NCI-H187 (cell line): Measurements from ENCODE around the gene AP1G2.
"Not testable (repeated sequence)": the region's sequence is repeated elsewhere in the genome, so short reads cannot be mapped to it uniquely, and the experiment has no call there.

ENCODE experiments used
- DNase-seq, 2 experiments: peaks; one replicate each; lab custom pipeline; 2025; lab: John Stamatoyannopoulos, UW

The AP1G2 gene

DNA sequence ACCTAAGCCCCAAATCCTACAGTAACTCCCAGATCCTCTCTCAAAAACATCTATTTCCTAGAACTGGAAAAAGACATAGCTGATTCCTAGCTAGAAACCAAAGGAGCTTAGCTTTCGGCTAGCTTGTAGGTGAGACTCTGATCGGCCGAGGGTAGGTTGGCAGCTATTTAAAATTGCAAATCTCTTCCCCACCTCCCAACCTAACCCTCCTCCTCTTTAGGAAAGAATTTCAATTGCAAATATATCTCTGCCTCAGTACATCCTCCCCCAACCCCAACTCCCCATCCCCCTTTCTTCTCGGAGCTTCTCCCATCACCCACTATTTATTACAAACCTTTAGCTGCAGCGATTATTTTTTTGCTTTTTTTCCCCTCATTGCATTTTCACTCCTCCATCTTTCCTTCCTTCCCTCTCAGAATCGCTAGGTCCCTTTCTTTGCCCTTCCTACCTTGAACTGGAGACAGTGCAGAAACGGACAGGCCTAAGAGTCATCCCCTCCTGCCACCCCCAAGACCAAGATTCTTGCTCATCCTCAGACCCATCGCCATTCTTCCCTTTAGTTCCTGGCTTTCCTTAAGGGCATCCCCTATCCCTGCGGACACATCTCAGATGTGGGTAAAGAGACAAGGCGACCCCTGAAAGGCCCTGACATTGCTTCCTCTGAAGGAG lies 29.4 kb downstream of the AP1G2 start:
- no peak for DNase-seq

DNA sequence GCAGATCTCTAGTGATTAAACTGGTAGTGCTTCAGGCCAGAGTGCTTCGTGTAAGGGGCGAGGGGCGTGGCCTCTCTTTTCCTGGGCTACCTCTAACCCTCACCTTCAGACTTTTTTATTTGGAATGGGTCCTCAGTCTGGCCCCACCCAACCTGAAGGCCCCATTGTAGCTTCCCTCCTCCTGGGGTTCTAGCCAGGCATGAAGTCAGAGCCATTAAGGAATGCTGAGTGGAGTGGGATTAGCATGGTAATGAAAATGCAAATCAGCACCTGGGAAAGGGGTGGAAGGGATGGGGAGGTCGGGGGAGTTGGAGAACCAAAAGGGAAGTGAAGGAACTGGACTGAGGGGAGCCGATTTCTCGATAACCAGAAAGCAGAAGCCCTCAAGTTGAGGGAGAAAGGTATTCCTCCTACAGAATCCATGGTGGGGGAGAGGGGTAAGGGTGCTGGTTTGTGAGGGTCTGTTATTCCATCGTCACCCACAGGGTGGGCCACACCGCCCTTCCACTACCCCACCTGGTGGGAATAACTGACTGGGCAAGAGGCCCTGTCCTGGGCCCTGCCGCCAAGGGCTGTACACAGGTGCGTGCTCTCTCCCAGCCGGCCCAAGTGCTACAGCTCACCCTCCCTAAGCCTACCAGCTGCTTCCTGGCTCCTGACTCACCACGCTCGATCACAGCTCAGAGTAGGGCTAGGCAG lies 30.1 kb downstream of the AP1G2 start:
- DNase-seq: no peak

DNA sequence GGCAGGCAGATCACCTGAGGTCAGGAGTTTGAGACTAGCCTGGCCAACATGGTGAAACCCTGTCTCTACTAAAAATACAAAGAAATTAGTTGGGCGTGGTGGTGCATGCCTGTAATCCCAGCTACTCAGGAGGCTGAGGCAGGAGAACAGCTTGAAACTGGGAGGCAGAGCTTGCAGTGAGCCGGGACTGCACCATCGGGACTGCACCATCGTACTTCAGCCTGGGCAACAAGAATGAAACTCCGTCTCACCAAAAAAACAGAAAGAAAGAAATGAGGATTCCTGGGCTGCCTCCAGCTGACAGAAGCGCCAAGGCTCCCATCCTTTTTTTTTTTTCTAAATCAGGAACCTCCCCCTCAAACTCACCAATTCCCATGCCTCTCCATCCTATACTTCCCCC lies 30.7 kb downstream of the AP1G2 start:
- not testable (repeated sequence) for DNase-seq

DNA sequence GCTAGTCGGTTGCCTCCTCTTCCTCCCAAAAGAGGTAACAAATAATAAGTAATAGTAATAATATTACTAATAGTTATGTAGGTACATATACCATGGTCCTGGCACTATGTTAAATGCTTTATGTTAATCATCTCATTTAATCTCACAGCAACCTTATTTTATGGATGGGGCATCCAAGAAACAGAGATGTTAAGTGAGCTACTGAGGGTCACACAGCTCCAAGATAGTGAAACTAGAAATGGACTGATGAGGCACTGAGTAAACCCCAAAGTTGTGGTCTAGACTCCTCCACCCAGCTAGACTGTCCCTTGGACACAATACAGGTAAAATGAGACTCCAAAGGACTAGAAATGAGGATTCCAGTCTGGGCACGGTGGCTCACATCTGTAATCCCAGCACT lies 31.1 kb downstream of the AP1G2 start:
- no peak for DNase-seq

DNA sequence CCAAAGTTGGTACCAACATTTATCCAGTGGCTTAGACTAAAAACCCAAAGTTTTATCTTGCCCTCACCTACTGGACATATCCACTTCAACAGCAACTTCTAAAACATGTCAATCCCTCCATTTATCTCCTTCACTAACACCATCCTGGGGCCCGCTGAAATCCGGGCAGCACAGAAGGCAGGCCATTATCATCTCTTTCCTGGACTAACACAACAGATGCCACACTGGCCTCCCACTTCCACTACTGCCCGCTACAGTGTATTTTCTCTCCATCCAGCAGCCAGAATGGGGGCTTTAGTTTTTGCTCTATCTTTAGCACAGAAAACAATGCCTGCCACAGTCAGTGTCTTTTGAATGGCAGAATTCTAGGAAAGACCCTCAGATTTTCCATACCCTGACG lies 31.6 kb downstream of the AP1G2 start:
- DNase-seq: no peak

DNA sequence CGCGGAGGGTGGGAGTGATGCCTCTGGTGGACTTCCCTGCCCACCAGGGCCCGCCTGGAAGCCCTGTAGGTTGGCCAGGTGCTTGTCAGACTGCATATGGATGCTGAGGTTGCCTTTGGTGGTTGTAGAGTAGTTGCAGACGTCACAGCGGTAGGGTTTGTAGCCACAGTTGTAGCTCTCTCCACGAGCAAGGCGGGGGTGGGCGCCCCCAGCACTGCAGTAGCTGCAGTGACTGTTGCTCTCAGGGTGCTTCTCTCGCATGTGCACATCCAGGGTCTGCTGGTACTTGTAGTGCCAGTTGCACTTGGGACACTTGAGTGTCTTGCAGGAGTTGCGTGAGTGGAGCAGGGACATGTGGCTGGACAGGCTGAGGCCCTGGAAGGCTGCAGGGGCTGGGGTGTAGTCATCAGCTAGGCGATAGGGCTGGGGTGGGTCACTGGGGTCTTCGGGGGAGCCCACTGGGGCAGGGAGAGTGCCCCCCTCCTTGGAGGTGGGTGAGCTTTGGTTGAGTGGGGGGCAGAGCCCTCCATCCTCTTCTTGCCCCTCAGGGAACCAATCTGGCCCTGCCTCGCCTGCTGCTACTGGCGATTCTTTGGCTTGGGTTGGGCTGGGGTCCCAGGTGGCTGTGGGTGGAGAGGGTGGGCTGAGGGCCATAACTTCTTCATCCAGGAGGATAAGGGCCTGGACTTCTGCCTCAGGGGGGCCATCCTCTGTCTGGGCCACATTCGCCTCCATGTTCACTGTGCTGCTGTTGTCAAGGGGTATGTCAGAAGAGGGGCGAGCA lies 33.7 kb downstream of the AP1G2 start:
- DNase-seq: no peak

DNA sequence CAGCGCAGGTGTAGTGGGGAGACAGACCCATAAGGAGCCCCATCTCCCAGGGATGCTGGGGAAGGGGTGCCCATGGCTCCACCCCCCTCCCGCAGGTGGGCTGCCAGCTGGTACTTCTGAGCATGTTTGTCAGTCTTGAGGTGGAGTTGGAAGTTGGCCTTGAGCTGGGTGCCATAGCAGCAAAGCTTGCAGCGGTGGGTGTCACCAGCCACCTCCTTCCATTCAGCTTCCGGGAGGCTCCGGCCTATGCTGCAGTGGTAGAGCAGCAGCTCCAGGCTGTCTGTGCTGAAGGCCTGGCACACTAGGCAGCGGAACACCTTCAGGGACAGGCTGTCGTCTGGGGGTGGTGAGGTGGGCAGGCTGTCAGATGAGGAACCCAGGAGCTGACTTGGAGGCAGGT lies 34.9 kb downstream of the AP1G2 start:
- DNase-seq: no peak

DNA sequence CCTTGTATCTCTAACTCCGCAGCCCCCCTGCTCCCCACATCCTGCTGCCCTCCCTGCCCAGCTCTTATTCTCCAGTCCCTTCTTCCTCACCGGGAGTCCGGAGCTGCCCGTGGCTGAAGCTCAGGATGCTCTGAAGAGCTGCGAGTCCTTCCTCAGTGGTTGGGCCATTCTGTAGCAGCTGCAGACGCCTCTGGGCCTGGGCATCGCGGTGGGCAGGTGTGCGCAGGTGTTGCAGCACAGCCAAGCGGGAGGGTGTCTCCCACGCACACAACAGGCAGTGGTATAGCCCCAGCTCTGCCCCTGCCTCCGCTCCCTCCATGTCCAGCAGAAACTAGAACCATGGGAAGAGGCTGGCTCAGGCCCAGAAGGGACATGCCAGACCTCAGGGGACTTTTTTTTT lies 36.2 kb downstream of the AP1G2 start:
- DNase-seq: no peak

DNA sequence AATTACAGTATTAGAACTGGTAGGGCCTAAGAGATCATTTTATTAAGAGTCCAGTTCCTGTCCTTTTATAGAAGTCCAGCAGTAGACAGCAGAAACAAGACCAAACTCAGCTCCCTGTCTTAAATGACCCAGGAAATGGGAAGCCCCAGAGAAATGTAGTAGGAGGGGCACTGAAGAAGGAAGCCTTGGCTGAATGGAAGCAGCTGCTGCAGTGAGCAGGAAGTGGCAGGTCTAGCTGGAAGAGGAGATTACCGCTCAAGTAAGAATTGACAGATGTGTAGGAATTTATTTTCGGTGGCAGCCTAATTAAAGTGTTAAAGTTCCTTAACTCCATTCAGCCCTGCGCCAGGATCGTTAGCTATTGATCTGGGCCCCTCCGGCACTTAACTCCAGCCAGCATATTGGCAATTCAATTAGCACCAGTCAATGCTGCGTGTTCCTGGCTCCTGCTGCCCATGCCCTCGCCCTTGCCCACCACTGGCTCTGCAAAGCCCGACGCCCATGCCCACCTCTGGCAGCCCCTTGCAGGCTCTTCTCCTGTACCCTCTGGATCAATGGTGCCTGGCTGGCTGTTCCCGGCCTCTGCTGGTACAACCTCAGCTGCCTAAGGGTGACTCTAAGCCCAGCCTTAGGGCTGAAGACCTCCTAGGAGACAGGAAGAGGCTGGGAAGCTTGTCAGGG lies 37.1 kb downstream of the AP1G2 start:
- DNase-seq: no peak

DNA sequence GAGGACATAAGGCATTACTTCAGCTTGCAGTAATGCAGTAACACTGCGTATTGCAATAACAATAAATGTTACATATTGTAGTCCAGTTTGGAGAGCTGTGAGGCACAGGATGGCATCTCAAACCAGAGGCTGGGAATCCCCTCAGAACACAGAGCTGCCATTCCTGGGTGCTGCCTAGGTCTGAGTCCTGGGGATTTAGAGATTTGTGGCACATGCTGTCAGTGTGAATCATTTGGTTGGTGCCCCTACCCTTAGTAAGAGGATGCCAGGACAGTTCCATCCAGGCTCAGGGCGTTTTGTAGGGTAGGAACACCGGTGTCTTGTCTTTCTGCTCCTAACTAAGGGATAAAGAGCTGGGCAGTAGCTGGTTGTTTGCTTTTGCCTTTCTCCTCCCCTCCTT lies 38.6 kb downstream of the AP1G2 start:
- DNase-seq: no peak

DNA sequence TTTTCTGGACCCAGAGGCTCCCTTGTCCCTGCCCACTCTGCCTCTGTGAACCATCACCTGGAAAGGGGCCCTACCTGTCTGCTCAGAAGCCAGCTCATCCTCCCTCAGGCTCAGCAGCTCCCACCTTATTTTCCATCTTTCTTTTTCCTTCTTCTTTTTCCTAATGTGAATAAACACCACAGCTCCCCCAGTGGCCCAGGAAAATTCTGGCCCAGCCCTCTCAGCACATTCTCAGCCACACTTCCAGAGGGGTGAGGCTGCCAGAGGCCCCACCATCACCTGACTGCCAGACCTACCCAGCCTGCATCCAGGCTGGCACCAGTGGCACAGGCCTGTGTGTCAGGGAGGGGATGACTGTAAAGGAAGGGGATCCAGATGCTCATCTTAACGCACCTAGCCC lies 39.0 kb downstream of the AP1G2 start:
- DNase-seq: no peak

DNA sequence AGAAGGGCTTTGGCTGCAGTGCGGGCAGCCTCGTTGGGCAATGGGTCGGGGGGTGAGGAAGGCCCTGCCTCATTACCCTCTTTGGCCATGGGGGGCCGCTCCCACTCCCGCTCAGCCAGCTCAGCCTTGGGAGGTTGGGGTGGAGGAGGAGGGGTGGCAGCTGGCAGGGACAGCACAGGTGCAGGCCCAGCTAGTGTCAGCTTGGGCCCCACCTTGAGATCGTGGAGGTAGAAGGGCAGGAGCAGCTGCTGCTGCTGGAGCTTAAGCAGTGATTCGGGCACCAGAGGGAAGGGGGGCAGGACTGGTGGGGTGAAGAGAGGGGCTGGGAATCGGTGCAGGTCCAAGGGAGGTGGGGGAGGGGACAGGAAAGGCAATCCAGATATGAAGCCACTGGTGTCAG lies 42.0 kb downstream of the AP1G2 start:
- DNase-seq: no peak

DNA sequence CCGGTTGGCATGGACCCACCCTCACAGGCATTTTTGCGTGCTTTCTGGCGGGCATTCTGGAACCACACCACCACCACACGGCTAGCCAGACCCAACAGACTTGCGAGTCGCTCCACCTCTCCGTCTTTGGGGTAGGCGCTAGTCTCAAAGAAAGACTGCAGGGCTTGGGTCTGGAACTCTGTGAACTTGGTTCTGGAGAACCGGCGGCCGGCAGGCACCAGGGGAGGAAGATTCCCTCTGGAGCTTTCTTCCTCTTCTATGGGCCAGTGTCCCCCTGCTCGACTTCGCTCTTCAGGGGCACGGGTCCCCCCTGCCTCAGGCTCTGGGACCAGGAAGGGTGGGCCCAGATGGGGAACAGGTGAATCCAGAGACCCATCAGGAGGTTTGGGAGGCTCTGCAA lies 42.6 kb downstream of the AP1G2 start:
- DNase-seq: no peak

DNA sequence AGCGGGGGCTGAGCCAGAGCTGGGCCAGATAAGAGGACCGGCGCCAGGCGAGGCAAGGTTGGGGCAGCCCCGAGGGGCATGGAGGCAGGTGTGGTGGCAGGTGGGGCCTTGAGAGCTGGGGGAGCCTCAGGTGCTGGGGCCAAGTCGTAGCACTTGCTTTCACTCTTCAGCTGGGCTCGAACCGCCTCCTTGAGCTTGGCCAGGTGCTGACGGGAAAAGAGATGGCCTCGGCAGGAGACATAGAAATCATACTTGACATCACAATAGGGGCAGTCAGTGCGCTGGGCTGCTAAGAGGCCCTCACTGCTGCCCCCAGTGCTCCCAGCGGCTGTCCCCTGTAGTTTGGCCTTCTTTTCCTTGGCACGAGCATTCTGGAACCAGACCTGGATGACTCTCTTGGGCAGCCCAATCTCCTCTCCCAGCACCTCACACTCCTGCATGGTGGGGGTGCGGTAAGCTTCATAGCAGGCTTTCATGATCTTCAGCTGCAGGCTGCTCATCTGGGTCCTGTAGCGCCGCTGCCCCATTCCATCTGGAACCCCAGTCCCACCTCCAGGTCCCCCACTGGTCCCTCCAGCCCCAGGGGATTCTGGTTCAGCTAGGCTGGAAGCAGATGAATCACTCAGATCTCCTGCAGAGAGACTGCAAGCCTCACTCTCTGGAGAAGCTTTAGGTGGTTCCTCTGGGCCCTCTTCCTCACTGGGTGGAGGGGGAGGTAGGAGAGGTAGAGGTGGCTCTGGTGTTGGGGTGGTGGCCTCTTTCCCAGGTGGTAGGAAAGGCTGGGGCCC lies 44.2 kb downstream of the AP1G2 start:
- no peak for DNase-seq

DNA sequence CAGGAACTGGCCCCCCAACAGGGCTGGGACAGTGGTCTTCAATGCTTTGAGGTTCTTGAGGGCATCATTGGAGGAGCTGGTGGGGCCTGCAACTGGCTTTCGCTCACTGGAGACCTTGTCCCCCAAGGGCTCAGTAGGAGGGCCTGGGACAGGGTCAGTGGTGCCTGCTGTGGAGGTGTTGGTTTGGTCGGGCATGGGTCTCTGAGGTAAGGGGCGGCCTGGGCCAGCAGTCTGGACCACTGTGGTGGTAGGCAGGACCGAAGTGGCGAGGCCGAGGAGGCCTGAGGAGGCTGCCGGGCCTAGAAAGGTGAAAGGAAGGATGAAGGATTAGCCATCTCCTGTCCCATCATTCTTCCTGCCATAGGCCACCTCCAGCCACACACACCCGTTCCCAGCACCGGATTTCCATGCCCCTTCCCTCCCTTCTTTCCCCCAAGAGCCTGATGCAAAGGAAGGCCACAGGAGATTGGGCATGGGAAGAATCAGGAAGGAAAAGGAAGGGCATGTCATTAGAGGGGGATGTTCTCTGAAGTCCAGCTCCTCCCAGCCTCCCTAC lies 44.9 kb downstream of the AP1G2 start:
- DNase-seq: no peak

DNA sequence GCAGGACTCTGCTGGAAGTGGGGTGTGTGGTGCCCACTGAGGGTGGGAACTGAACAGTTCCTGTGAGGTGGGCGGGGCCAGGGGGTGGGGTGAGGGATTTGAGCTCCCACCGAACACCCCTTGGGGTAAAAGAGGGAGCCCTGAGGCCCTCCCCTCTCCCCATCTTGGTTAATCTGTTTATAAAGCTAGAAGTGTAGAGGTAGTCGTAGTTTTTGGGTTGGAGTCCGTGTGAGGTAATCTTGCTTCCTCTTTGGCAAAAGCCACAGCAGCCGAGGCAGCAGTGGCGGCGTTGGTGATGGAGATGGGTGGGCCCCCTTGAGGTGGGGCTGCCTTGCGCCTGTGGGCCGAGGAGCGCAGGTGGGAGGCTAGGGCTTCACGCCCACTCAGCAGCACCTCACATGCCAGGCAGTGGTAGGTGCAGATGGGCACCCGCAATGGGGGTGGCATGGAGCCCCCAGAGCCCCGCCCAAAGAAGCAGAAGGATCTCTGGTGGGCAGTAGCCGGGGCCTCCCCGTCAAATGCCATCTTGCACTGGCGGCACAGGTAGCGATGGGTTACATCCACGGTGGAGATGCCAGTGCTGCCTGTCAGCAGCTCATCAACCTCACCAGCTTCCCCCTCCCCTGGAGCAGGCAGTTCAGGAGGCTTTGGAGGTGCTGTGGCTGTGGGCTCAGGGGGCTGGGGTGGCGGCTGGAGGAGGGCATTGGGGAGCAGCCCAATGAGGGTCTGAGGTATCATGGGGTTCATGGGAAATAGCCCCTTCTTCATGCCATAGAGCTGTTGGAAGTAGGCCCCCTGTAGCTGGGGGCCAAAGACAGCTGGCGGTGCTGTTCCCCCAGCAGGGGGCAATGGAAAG lies 45.6 kb downstream of the AP1G2 start:
- no peak for DNase-seq

DNA sequence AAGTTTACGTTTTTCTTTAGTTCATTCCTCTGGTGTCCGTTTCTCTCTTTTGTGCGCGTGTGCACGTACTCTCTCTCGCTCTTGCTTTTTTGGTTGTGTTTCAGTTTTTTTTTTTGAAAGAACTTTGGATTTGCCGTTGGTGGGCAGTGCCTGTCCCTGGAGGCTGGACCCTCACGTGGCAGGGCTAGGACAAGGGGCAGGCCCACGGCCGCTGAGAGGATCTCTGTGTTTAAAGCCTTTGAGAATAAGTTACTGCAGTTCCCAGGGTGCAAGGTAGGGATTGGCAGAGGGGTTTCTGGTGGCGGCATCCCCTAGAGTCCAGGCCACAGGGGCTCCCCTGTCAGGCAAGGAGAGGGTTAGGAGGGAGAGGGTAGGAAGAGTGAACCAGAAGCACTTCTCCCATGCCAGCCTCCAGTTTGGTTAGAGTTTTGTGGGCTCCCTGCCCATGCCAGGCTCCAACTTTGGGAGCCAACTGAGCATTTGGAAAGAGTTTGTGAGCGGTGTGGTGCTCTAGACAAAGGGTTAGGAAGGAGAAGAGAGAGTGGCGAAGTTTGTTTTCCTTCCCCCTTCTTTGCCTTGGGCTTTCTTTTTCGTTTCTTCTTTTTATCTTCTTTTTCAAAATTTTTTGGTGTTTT lies 46.6 kb downstream of the AP1G2 start:
- DNase-seq: no peak

DNA sequence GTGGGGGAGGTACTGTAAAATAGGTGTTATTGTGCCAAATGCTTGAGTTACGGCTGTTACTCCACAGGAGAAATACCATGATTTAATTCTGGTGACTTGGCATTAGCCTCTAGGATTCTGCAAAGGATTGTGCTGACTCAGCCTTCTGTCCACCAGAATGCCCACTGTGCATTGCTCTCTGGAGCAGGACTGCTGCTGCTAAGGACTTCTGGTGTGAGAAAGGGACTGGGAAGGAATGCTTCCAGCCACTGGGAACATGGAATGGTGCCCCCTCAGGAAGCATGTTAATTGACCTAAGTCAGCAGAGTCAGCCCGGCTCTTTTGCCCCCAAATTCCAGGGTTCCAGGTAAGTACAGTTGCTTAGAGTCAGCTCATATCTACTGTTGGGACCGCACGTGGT lies 48.9 kb downstream of the AP1G2 start:
- DNase-seq: no peak

DNA sequence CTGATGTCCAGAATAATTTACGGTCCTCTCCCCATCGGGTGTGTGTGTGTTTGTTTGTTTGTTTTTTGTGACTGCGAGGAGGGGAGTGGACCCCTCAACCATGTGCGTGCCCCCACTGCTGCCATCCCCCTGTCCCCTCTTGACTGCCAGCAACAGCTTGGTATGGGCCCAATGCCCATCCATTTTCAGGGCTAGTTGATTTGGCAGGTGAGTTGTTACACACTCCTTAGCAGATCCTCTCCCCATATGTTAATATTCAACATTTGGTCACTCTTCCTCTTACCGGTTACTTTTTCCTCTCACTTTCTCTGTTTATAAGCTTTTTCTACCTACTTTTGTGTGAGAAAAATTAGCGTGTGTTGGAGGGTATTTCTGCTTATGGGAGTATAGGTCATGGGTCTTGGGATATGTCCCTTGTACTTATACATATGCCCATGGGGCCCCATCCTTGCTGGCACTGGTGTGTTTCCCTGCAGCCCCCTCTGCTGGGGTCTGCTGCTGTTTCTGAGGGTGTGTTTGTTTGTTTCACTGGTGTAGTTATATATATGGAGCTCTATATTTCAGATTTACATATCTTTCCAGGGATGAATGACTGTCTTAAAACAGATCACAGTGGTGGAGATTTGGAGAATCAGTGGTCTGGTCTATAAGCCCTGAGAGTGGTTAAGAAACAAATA lies 49.8 kb downstream of the AP1G2 start:
- no peak for DNase-seq

DNA sequence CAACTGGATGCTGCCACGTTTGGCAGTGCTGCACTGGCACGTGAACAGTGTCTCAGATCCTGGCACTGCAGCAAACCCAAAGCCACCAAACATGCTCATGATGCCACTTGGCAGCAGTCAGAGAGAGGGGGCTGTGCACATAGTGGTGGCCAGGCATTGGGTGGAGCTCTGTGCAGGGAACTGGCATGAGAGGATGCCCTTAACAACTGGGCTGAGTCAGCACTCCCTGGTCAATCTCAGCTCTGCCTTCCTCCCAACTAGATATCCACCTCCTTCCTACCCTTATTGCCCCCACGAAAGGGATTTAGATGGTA lies 53.0 kb downstream of the AP1G2 start:
- no peak for DNase-seq
